ENCODE results near the gene CCDC187. TPM values are rescaled to one million over a fixed set of nuclear protein-coding genes. Genes with fewer than 3 reads are reported as not detected.
"Not testable (repeated sequence)": the region's sequence is repeated elsewhere in the genome, so short reads cannot be mapped to it uniquely, and the experiment has no call there.

Gene CCDC187
- total and polyA plus RNA-seq, 2 of the 8 experiments (the other 6 are each of a cell fraction or from before 2014, with no cell fraction given): 0.02 TPM; not detected in 1

DNA sequence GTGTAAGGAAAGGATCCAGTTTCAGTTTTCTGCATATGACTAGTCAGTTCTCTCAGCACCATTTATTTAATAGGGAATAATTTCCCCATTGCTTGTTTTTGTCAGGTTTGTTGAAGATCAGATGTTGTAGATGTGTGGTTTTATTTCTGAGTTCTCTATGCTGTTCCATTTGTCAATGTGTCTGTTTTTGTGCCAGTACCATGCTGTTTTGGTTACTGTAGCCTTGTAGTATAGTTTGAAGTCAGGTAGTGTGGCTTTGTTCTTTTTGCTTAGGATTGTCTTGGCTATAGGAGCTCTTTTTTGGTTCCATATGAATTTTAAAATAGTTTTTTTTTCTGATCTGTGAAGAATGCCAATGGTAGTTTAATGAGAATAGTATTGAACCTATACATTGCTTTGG lies 17.1 kb upstream of the CCDC187 start:
- H2BK15ac ChIP-seq (ENCODE audit: low read length); H3K56ac ChIP-seq (replicated peaks; ENCODE audit: insufficient read length, low read depth, low read length); H4K91ac ChIP-seq (replicated peaks; ENCODE audit: insufficient read length, low read length); H3K4me2 ChIP-seq (ENCODE audit: insufficient read depth in 1 of 2, low read depth in 2 of 2, low read length in 2 of 2); H2BK12ac ChIP-seq (ENCODE audit: low read depth, low read length); H2BK20ac ChIP-seq (ENCODE audit: low read length); POLR2A ChIA-PET (ENCODE audit: partially characterized antibody); H3K23me2 ChIP-seq (ENCODE audit: low read depth, low read length); H3K23ac ChIP-seq (ENCODE audit: insufficient read length); H3K9ac ChIP-seq (replicated peaks in 1 of 4; ENCODE audit: extremely low read depth in 1 of 4, low read depth in 3 of 4, low read length in 3 of 4); H4K5ac ChIP-seq (ENCODE audit: insufficient read length, low read depth, low read length); FAIRE-seq; DNase-seq (ENCODE audit: low read depth in 1 of 2, low spot score in 2 of 2); H3K14ac ChIP-seq (ENCODE audit: insufficient read length); H3K79me2 ChIP-seq (ENCODE audit: control insufficient read depth in 1 of 2, insufficient read depth in 2 of 2, low read length in 2 of 2); H2AK5ac ChIP-seq (ENCODE audit: low read depth, low read length); H3K4me1 ChIP-seq (replicated peaks in 1 of 4; ENCODE audit: control insufficient read depth in 3 of 4, insufficient read depth in 4 of 4, low read length in 3 of 4); H4K20me1 ChIP-seq (replicated peaks in 1 of 2; ENCODE audit: control insufficient read depth in 1 of 2, insufficient read depth in 2 of 2, low read length in 2 of 2); H3K4me3 ChIP-seq (ENCODE audit: extremely low read depth in 1 of 4, insufficient read depth in 2 of 4, low read depth in 3 of 4, low read length in 4 of 4); H3K36me3 ChIP-seq (ENCODE audit: control insufficient read depth in 2 of 4, insufficient read depth in 4 of 4, low read length in 3 of 4); H2BK5ac ChIP-seq (ENCODE audit: low read depth, low read length); H3K27ac ChIP-seq (ENCODE audit: low read depth, low read length); H2AFZ ChIP-seq (ENCODE audit: low read length); H3K4ac ChIP-seq (replicated peaks; ENCODE audit: insufficient read length, low read depth, low read length); H3K79me1 ChIP-seq (ENCODE audit: low read depth, low read length); H3K27me3 ChIP-seq (replicated peaks in 1 of 4; ENCODE audit: control insufficient read depth in 3 of 4, extremely low read depth in 1 of 4, insufficient read depth in 3 of 4, low read length in 3 of 4); H2BK120ac ChIP-seq (replicated peaks; ENCODE audit: low read depth, low read length); H3K9me3 ChIP-seq (ENCODE audit: insufficient read depth in 2 of 2, low read depth in 1 of 2, low read length in 1 of 2); H3K18ac ChIP-seq (ENCODE audit: extremely low read depth, low read length); H4K8ac ChIP-seq (ENCODE audit: extremely low read depth, insufficient read depth, low read length): not testable (repeated sequence)
- CTCF ChIA-PET (ENCODE audit: partially characterized antibody): interaction anchor here (0.6 to 1.0 kb wide), 2 partner anchors 37 to 268 kb away, joined by 3 read pairs; no protein-coding TSS in a partner anchor

DNA sequence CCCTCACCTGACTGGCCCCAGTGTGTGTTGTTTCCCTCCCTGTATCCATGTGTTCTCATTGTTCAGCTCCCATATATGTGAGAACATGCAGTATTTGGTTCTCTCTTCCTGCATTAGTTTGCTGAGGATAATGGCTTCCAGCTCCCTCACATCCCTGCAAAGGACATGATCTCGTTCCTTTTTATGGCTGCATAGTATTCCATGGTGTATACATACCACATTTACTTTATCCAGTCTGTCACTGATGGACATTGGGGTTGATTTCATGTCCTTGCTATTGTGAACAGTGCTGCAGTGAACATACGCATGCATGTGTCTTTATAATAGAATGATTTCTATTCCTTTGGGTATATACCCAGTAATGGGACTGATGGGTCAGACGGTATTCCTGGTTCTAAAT lies 16.1 kb upstream of the CCDC187 start:
- H3K9ac ChIP-seq (replicated peaks in 1 of 4; ENCODE audit: extremely low read depth in 1 of 4, low read depth in 3 of 4, low read length in 3 of 4); H3K56ac ChIP-seq (replicated peaks; ENCODE audit: insufficient read length, low read depth, low read length); H3K79me2 ChIP-seq (ENCODE audit: control insufficient read depth in 1 of 2, insufficient read depth in 2 of 2, low read length in 2 of 2); H3K4me3 ChIP-seq (ENCODE audit: extremely low read depth in 1 of 4, insufficient read depth in 2 of 4, low read depth in 3 of 4, low read length in 4 of 4); H2BK5ac ChIP-seq (ENCODE audit: low read depth, low read length); H3K4me1 ChIP-seq (replicated peaks in 1 of 4; ENCODE audit: control insufficient read depth in 3 of 4, insufficient read depth in 4 of 4, low read length in 3 of 4); H3K18ac ChIP-seq (ENCODE audit: extremely low read depth, low read length); H3K27me3 ChIP-seq (replicated peaks in 1 of 4; ENCODE audit: control insufficient read depth in 3 of 4, extremely low read depth in 1 of 4, insufficient read depth in 3 of 4, low read length in 3 of 4); H3K27ac ChIP-seq (ENCODE audit: low read depth, low read length); H2AK5ac ChIP-seq (ENCODE audit: low read depth, low read length); H2BK15ac ChIP-seq (ENCODE audit: low read length); H2BK120ac ChIP-seq (replicated peaks; ENCODE audit: low read depth, low read length); H3K23me2 ChIP-seq (ENCODE audit: low read depth, low read length); H2BK12ac ChIP-seq (ENCODE audit: low read depth, low read length); DNase-seq (ENCODE audit: low read depth in 1 of 2, low spot score in 2 of 2); H2BK20ac ChIP-seq (ENCODE audit: low read length); H2AFZ ChIP-seq (ENCODE audit: low read length); FAIRE-seq; H3K4me2 ChIP-seq (ENCODE audit: insufficient read depth in 1 of 2, low read depth in 2 of 2, low read length in 2 of 2); H3K36me3 ChIP-seq (ENCODE audit: control insufficient read depth in 2 of 4, insufficient read depth in 4 of 4, low read length in 3 of 4); H3K4ac ChIP-seq (replicated peaks; ENCODE audit: insufficient read length, low read depth, low read length); H4K8ac ChIP-seq (ENCODE audit: extremely low read depth, insufficient read depth, low read length); H4K5ac ChIP-seq (ENCODE audit: insufficient read length, low read depth, low read length); H3K14ac ChIP-seq (ENCODE audit: insufficient read length); H3K23ac ChIP-seq (ENCODE audit: insufficient read length); H4K91ac ChIP-seq (replicated peaks; ENCODE audit: insufficient read length, low read length); H3K79me1 ChIP-seq (ENCODE audit: low read depth, low read length); POLR2A ChIA-PET (ENCODE audit: partially characterized antibody); H4K20me1 ChIP-seq (replicated peaks in 1 of 2; ENCODE audit: control insufficient read depth in 1 of 2, insufficient read depth in 2 of 2, low read length in 2 of 2): not testable (repeated sequence)
- WGBS, 2 experiments (ENCODE audit: extremely low coverage in 1 of 2, insufficient coverage in 1 of 2, insufficient read length in 1 of 2, insufficient replicate concordance in 2 of 2, low coverage in 1 of 2, low lambda C conversion rate in 2 of 2, missing lambda C conversion rate in 1 of 2): 90% methylated on average over 3 of the region's 3 CpGs; no CpG with 5 or more reads in 1 of the 2 experiments
- CTCF ChIA-PET (ENCODE audit: partially characterized antibody): interaction anchor here (1.0 to 1.5 kb wide), 3 partner anchors 15 to 36 kb away, joined by 3 to 4 read pairs (median 3); no protein-coding TSS in a partner anchor
- peaks cover 8 to 17% of the 10 kb centered on the region in 2 experiments for H3K9me3 ChIP-seq (ENCODE audit: insufficient read depth in 2 of 2, low read depth in 1 of 2, low read length in 1 of 2)
